HG02678 (cell line): ENCODE data around the gene PAMR1.

Source experiments
- ATAC-seq: cut with Tn5 transposase; IDR thresholded peaks from one replicate; pipeline ENCODE4 v1.9.1; 2021; ENCODE audit warnings: mild to moderate bottlenecking, moderate library complexity; ENCODE audit not compliant: unreplicated experiment

Gene PAMR1

DNA sequence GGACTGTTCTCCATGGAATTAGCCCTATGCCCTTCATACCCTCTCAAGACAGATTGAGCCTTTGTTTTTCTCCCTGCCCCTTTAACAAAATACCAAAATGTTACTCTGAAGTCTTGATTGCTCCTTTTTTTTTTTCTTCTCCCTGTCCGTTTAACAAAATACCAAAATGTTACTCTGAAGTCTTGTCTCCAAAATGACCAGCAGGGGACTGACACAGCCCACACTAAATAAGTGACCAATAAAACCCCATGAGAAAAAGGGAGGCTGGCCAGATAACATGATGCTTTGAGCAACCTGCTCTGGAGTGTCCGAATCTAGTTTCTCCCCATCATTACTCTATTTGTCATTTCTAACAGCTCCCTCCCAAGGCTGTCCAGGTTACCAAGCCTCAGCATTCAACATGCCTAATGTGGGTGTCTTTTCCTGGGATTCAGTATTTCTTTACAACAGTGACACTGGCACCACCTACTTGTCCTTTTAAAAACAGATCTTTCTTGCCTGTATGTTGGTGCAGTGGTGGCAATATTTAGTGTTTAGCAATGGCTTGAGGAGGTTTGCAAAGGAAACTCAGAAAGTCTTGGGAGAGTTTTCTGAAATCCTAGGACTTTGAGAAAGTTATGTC lies 63.4 kb downstream of the PAMR1 start:
- ATAC-seq = no peak

DNA sequence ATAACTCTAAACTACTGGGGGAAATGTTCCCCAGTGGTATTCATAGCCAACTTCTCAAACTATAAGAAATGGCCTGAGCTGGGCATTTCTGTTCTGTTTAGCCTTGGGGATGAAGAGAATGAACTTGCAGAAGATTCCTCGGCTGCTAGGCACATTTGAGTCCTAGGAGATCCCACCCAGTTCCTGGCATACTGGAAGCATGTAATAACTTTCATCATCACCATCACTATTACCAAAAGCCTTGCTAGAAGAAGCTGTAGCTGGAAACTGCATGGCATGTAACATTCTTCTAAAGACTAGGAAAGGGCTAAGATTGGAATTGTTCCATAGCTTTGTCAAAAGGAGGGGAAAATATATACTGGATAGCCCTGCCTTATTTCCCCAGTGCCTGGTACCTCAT lies 65.9 kb downstream of the PAMR1 start:
- ATAC-seq = no peak

DNA sequence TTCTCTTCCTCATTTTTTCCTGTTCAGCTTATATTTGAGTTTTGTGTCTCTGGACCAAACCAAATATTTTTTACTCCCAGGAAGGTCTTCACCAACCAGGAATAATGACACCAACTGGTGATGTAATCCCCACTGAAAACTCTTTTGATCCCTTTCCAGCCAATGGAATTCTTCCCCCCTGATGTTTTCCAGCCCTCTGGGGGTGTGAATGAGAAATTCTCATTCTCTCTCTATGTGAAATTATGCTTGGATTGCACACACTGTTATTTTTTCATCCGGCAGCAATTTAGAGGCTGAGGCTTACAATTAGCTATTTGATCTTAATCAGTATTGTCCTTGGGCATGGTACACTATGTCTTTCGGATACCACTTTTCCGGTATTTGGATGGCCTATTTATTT lies 66.6 kb downstream of the PAMR1 start:
- ATAC-seq = no peak

DNA sequence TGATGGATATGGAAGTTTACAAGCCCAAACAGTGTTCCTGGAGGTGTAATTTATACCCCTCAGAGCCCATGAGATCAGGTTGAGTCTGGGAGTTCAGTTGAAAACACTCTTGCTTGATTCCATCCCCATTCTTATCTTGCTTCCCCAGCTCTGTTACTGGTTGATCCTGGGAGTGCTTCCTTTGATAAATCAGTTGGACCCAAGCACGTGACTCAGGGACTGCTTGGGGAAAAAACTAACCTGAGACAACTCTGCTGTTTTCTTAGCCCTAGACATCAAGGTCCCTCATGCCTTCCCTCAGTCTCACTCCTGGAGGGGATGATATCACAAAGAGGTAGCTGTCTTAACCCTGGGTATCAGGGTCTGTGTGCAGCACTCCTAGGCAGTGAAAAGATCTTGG lies 71.1 kb downstream of the PAMR1 start:
- ATAC-seq = no peak

DNA sequence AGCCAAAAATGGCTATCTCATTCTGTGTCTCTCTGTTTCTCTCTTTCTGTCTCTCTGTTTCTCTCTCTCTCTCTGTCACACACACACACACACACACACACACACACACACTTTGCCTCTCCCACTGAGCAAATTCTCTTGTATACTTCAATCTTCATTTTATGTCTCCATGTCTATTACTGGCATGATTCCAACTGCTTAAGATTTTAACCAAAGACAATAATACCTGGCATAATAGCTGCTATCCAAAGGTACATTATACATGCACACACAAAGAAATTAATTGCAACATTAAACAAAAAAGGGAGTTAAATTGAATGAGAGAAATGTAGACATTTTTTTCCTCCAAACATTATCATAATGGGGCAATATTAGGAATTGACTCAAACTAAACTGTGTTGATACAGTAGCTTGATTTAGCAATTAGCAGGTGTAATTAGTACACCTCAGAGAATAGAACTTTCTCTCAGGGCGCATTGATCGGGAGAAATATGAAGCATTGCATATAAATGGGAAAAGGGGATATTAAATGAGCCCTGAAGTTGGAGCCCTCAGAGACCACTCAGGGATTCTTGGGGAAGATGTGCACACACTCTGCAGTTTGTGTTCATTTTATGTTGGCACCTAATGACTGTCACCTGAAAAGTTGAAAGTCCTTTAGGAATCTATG lies 88.7 kb downstream of the PAMR1 start:
- ATAC-seq = no peak

DNA sequence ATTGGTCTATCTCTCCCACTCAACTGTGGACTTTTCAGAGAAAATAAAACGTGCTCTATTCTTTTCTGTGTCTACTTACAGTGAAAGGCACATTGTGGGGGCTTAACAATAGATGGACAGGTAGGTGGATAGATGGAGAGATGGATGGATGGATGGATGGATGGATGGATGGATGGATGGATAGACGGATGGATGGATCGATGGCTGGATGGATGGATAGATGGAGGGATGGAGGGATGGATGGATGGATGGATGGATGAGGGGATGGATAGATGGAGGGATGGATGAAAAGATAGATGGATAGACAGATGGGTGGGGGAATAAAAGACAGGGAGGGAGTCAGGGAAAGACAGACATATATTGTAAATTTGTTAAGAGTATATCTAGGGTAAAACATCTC lies 91.8 kb downstream of the PAMR1 start:
- no peak for ATAC-seq

DNA sequence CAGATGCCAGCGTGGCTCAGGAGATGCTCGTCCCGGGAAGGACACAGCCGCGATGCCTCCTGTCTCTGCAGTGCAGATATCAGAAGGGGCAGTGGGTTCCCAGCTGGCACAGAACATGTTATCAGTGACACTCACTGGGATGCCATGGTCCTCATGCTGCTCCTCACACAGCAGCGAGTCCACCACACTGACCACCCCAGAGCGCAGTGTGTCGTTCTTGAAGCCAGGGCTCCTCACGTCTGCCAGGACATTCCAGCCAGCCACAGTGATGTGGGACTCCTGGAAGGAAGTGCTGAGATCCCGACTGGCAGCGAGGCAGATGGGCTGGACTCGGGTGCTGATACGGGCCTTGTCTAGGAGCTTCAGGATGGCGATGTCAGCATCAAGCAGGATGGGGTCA lies 93.0 kb downstream of the PAMR1 start:
- no peak for ATAC-seq

DNA sequence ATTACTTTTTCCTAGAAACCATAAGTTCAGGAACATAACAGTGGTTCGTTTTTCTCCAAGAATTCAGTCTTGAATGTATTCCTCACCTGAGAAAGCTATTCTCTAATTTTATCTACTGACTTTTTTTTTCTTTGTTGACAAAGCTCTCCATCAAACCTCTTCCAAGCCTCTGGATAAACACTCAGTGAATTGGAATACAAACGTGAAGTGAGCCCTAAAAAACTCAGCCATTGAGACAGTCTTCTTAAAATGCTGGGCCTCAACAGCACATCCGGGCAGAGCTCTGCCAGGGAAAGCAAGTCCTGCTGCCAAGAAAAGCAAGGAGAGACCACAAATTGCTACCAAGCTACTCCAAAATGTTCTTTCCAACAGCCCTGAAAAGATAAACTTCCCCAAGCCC lies 98.3 kb downstream of the PAMR1 start:
- ATAC-seq = no peak

DNA sequence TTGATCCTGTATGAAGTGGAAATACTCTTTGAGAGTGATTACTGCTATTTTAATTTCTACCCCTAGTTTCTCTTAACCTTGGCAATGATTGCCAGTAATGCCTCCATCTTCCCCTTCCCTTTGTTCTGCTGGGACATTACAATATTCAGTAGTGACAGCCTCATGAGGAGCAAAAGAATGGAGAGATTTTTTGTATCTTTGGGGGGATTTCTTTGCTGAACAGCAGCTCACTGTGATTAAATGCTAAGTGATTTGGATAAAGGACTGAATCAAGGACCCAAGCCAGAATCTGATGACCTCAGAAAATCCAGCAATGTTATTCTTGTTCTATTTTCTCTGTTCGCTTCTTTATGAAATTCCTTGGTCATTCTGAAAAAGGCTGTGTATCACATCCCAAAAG lies 99.1 kb downstream of the PAMR1 start:
- no peak for ATAC-seq

DNA sequence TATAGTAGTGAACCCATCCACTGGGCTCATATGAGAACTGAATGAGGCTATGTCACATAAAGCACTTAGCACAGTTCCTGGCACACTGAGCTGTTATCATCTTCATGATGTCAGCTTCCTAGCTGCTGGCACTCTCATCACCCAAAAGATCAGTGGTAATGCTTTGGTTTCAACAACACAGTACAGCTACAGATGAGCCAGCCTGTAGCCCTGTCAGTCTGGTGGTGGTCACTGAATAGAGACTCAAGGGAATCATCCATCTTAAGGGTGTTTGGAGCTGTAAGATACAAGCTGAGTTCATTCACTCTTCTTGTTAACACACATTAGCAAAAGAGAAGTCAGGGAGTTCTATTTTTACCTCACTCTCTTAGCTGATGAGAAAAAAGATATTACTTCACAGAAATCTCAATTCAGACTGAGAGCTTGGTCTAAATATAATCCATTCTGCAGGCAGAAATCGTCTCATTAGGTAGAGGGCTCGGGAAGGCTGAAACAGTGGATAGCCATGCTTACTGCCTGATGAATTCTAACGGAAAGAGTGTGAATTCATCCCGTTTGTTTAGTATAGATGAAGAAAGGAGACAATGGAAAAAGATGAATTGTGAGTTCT lies 99.7 kb downstream of the PAMR1 start:
- ATAC-seq = no peak

DNA sequence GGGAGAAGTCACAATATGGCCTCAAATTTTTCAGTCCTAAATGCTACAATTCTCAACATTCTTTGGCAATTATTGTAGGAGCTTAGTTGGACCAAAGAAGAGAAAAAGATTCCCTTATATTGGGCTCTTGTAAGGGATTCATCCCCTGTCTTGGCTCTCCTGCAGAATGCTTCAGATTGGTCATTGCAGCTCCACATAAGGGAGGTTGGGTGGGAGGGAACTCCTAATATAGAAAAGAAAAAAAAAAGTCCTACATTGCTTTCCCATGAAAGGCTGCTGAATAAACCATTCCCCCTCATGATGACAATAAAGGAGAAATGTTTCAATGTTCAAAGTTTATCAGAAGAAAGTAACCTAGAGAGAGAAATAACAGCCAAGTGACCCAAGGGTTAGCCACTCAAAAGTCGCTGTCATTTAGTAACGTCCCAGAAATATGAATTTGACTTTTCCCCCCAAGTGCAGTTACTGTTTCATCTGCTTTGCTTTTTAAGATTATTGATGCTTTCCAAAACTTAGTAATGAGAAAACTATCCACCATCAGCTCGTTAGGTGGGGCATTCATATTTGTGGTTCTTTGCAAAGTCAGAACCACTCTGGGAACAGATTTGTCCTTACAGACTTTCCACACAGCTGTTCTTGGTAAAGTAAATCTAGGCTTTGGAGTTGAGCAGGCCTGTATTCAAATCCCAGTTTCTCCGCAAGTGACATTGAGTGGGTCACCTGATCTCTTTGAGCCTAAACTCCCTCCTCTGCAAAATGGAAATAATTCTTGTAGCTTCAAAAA lies 101.1 kb downstream of the PAMR1 start:
- no peak for ATAC-seq

DNA sequence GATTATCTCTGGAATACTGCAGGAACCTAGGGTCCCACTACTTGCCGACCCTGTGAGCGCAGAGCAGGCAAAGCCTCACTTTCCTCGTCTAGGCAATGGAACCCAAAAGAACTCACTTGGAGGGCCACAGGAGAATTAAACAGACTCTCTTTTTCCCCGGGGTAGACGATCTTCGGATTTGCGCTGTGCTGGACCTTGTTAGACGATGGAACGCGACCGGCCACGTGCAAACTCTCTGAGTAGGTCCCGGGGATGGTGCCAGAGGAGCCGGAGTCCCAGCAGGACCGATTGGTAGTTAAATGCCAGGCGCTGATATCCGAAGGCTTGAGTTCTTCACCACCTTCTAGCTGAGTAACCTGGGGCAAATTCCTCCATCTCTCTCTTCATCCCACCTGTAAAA lies 105.0 kb downstream of the PAMR1 start:
- no peak for ATAC-seq

DNA sequence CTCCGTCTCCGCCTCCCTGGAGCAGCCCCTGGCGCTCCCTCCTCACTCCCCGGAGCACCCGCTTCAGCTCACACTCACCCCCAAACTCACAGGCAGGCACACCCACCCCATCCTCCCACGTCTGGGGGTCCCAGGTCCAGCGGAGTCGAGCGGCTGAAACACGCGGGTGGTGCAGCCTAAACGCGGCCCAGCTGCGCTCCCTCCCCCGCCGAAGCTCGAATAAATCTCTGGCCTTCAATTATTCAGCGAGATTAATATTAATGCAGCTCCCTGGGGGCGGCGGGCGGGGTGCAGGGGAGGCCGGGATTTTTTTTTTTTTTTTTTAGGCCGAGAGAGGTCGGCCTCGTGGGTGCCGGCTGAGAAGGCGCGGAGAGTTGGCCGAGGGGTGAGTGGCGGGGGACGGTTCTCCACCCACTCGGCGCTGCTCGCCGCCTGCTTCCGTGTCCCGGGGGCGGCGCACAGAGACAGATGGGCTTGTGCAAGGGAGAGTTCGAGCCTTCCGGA lies 105.5 kb downstream of the PAMR1 start:
- no peak for ATAC-seq

DNA sequence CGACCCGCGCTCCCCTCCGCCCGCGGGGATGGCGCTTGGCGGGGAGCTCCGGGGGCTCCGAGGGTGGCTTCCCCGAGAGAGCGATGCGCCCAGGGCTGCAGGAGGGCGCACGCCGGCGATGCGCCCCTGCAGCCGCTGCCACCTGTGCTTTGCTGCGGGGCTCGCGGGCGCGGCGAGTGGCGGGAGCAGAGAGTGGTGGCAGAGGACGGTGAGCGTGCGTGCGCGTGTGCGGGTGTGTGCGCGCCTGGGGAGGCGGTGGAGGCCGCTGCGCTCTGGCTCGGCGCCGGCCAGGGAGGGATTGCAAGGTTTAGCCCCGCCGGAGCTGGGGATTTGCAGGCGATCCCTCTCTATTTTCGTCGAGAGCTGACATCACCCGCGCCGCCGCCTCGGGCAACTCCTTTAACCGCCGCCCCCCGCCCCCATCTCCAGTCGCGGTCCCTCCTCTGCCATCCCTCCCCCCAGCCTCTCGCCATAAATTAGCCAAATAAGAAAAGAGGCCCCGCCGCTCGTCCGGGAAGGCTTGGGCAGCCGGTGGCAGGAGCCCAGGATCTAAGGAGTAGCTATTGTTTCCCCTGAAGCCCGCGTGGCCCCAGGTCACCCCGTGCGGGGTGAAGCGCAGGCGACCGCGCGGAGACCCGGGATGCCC lies 106.1 kb downstream of the PAMR1 start, which contains the start of gene SLC1A2:
SLC1A2 (minus strand) TSS at position 375 of the 646 bp plus-strand sequence. CDS start 592 bp downstream, outside the sequence.
- no peak for ATAC-seq

DNA sequence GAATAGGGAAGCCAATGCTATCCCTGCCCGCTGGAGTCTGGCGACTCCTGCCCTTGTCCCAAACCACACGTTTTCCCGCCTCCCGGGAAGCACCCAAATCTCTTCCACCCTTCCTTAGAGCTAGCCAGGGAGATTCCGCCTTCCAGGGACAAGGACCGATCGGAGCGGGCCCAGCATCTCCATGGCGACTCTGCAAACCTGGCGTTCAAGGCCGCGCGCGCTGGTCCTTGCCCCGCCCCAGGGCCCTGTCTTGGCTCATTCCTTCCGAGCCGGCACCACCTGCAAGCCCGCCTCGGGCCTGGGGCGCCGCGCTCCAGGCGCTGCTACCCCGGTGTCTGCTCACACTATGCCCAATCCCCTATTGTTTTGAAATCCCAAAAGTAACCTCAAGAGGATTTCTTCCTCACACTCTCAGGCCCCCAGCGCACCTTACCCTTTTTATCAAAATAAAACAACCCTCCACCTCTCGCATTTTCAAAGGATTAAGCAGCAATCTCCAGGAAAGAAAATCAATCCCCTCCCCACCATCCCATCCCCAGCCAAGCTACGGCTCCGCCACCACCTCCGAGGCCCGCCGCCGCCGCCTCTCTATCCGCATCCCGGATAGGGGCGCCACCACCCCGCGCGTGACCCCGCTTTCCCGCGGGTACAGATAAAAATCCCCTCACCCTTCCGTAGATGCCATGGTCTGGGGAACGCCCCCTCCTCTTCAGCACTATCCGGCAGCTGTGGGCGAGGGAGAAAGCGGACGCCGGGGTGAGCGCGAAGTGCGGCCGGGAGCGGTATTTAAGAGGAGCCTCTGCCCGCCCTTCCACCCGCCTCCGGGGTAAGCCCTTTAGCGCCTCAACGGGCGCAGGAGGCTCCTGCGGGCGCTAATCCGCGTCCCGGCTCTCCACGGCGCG lies 106.9 kb downstream of the PAMR1 start:
- no peak for ATAC-seq

DNA sequence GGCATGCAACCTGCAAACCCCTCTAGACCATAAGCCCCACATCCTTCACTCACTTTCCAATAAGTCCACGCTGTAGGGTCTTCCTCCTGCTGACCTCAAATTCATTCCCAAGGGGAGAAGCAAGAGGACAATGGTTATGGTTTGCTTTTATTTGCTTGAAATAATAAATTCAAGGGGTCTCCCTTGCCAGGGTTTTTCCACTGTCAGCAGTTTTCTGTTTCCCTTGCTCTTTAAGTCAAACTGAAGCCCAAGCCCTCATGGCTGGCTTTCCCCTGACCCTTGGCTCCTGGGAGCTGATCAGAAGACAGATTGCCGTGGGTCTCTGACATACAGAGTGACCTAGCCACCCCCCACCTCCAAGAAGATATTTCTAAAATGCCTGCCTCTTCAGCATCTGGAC lies 109.9 kb downstream of the PAMR1 start:
- ATAC-seq = no peak

DNA sequence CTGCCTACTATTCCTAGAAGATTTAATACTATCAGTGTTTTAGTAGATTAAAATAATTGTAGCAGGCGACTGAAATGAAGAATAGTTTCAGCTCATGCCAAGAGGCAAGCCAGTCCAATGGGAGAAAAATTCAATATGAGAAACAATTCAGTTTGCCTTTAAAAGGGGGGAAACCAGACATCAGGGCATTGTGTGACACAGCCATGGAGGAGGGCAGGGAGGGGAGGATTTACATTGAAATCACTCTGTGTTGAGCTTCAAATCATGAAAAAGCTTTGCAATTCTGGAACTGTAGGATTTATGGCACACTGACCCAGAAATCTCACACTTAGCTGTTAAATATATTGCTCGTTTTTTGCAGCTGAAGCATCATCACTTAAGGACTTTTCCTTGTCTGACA lies 110.6 kb downstream of the PAMR1 start:
- ATAC-seq = no peak

DNA sequence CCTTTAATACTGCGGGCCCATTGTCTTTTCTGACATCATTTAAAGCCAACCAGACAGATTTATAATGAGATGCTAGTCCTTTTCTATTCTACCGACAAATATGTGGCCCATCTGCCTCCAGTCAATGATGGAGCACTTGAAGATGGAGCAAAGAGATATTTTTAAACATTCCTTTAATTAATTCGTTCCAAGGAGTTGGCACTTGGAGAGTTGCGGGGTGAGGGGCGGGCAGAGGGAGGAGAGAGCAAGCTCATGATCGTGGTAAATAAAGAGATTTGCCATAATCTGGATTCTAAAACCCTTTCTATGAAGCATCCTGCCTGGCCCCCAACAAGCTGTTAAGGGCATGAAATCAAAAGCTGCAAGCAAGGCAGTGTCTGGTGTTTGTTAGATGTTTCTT lies 111.1 kb downstream of the PAMR1 start:
- no peak for ATAC-seq

DNA sequence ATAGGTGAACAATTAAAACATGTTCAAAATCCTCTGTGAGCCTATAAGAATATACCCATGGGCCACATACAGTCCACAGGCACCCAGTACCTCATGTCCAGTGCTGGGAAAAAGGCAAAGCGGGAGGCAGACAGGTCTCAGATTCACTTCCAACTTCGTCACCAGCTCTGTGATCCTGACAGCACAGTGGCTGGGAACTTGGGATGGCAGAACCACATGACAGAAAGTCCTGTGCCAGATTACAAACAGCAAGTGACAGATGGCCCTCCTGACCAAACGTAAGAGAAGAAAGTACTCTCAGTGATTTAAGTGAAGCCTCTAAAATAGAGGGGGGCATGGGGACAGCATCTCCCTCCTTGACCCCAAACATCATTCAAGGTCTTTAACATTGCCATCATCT lies 111.8 kb downstream of the PAMR1 start:
- no peak for ATAC-seq

DNA sequence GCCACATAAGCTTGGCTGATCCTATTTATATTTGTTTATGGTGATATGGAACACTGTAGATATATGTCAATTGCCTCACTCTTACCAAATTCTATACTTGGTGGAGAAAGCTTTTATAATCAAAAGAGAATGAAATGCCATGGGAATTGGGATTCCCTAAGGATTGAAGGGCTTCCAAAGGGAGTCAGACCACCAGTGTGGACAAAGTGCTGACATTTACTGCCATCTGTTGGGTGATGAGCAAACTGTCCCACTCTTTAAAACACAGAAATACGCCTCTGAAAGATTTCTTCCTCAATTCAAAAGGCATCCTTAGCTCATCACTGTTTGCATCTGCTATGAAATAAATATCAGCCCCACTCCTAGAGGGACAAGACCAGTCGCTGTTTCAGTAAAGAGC lies 113.1 kb downstream of the PAMR1 start:
- no peak for ATAC-seq
